ENCODE results near the gene ZNF692.

DNA sequence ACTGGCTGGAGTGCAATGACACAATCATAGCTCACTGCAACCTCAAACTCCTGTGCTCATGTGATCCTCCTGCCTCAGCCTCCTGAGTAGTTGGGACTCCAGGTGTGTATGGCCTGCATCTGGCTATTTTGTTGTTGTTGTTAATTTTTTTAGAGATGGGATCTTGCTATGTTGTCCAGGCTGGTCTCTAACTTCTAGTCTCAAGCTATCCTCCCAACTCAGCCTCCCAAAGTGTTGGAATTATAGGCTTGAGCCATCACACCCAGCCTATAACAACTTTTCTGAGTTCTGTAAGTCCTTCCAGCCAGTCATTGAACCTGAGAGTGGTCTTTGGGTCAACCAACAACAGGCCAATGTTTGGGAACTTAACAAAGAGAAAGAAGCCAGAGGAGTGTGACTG lies 36.0 kb upstream of the ZNF692 start:
- no peak for TF ChIP-seq POLR2A (IDR thresholded peaks at IDR 0.05; ENCODE audit: low read length)
- no peak for TF ChIP-seq GATA1 (IDR thresholded peaks at IDR 0.05; ENCODE audit: low read depth, low read length)

Data from erythroblast (primary cell).